ENCODE data around the gene CHRDL2.

- TF ChIP-seq POLR2AphosphoS5 (IDR thresholded peaks at IDR 0.05), result no peak
- TF ChIP-seq, protein P1, sequence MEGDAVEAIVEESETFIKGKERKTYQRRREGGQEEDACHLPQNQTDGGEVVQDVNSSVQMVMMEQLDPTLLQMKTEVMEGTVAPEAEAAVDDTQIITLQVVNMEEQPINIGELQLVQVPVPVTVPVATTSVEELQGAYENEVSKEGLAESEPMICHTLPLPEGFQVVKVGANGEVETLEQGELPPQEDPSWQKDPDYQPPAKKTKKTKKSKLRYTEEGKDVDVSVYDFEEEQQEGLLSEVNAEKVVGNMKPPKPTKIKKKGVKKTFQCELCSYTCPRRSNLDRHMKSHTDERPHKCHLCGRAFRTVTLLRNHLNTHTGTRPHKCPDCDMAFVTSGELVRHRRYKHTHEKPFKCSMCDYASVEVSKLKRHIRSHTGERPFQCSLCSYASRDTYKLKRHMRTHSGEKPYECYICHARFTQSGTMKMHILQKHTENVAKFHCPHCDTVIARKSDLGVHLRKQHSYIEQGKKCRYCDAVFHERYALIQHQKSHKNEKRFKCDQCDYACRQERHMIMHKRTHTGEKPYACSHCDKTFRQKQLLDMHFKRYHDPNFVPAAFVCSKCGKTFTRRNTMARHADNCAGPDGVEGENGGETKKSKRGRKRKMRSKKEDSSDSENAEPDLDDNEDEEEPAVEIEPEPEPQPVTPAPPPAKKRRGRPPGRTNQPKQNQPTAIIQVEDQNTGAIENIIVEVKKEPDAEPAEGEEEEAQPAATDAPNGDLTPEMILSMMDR (IDR thresholded peaks at IDR 0.05), result no peak
- no peak for TF ChIP-seq POLR2A (IDR thresholded peaks at IDR 0.05)
- TF ChIP-seq EP300 (IDR thresholded peaks at IDR 0.05), result no peak
Observed at GRCh38 chr11:74723511-74723910, 7.7 kb downstream of the CHRDL2 start.
